Psoas muscle (tissue), 8 donors: ENCODE results near the gene GJD3. TPM values are rescaled to one million over a fixed set of nuclear protein-coding genes. Genes with fewer than 3 reads are reported as not detected.
A peak's percentile ranks its signal among the peaks of the same experiment; 100 is the strongest.

Experiments used
- ATAC-seq, 4 donors: fragments of 200-7000 bp; cut with Tn5 transposase; one replicate each; pipeline ENCODE4 v1.9.1; 2020; ENCODE audit warnings: moderate library complexity in 3 of 4, mild to moderate bottlenecking in 2 of 4
- DNase-seq, 2 donors: peaks; one replicate each; pipeline ENCODE4 v3.0.0-alpha.2; 2020
- H3K27ac ChIP-seq: fragments of 200-600 bp; one replicate; pipeline ENCODE4 v1.8.0; 2022
- H3K27me3 ChIP-seq, 3 donors: fragments of 200-600 bp in 1 of 3; one replicate each; pipeline versions ENCODE4 v1.6.1 to v1.8.0; 2013 to 2022; ENCODE audit warnings: low read length in 2 of 3, mild to moderate bottlenecking in 2 of 3, moderate library complexity in 1 of 3; ENCODE audit not compliant: insufficient read depth in 3 of 3
- H3K36me3 ChIP-seq, 2 donors: fragments of 200-600 bp in 1 of 2; one replicate each; pipeline versions ENCODE4 v1.6.1 to v1.8.0; 2013 to 2022; ENCODE audit warnings: low read depth in 1 of 2, mild to moderate bottlenecking in 1 of 2, moderate library complexity in 1 of 2; ENCODE audit not compliant: insufficient read depth in 1 of 2
- H3K4me1 ChIP-seq: fragments of 200-600 bp; one replicate; pipeline ENCODE4 v1.8.0; 2022
- H3K4me3 ChIP-seq: fragments of 200-600 bp; one replicate; pipeline ENCODE4 v1.8.0; 2022; ENCODE audit warnings: mild to moderate bottlenecking
- H3K9me3 ChIP-seq: fragments of 200-600 bp; one replicate; pipeline ENCODE4 v1.8.0; 2022
- WGBS, 3 donors: extraction: QIAGEN DNeasy Blood & Tissue Kit; methylation state at CpG; one replicate each; pipeline versions ENCODE4 v1.1.6 to v1.1.7; 2013; 5-methylcytosine and 5-hydroxymethylcytosine counted together
- intact Hi-C, 2 donors: fragments of 100-400 bp; cut with DNase I; formaldehyde crosslinking; loops; one replicate each; pipeline versions ENCODE4 v1.11.0 to v1.14.2; 2022
- polyA plus RNA-seq, 3 donors: library from polyadenylated mRNA; stranded (reverse); fragments of 200-250 nt; gene quantifications; one replicate each; pipeline ENCODE4 v1.2.3, GENCODE V29; 2013
- total RNA-seq, 4 donors: library from RNA; stranded (reverse); fragmentation: NEBNext Ultra II Directional in 2 of 4; extraction: Animal tissue kit (Norgen Biotek cat#: 25700) in 2 of 4; gene quantifications; one replicate each; pipeline versions ENCODE4 v1.2.1 to v1.2.4, GENCODE V29; 2021 to 2023
- TF ChIP-seq, protein P1 (sequence below): fragments of 200-600 bp; IDR thresholded peaks from one replicate; pipeline ENCODE4 v1.8.0; 2022; ENCODE audit warnings: antibody characterized with exemption
- donor health status: healthy with polysubstance abuse.
- donor health status: DM: no; HTN: no; CAD: no; lungs with moderate emphysema.
- donor health status: Bipolar disorder and iron deficiency.
- donor health status: healthy.
- donor health status: DM: yes; HTN: yes; CAD: no.
- donor health status: DM: no; HTN: no; CAD: no.
- donor health status: DM: no; HTN: no; CAD: no.
- donor health status: DM: yes; HTN: yes; CAD: no.

Gene GJD3
- total and polyA plus RNA-seq, 7 donors, result 0.17 to 1.4 (median 0.34) TPM; not detected in 1

DNA sequence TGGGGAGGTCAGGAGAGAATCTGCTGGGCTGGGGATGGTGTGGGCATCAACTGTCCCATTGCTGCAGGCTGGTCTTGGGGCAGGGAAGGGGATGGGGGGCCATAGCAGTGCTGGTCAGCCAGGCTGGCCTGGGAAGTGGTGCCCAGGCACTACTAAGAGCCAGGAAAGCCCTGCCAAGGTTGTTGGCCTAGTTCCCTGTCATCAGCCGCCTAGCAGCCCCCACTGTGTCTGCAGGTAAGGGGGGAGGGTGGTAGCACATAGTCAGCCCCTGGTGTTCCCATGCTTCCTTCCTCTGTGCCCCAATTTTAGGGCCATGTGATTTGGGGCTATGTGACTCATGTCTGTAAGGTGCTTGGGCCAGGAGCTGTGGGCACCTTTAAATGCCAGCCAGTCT lies 17.8 kb downstream of the GJD3 start:
- ATAC-seq (peak in 1 of 4 donors; percentile 8), DNase-seq (no peak)
- peak overlapping the region; percentile 42 for H3K4me3 ChIP-seq
- peaks cover 70% of the 10 kb centered on the region for H3K4me1 ChIP-seq
- no peaks in the 10 kb centered on the region for H3K9me3 ChIP-seq
- TF ChIP-seq, protein P1, sequence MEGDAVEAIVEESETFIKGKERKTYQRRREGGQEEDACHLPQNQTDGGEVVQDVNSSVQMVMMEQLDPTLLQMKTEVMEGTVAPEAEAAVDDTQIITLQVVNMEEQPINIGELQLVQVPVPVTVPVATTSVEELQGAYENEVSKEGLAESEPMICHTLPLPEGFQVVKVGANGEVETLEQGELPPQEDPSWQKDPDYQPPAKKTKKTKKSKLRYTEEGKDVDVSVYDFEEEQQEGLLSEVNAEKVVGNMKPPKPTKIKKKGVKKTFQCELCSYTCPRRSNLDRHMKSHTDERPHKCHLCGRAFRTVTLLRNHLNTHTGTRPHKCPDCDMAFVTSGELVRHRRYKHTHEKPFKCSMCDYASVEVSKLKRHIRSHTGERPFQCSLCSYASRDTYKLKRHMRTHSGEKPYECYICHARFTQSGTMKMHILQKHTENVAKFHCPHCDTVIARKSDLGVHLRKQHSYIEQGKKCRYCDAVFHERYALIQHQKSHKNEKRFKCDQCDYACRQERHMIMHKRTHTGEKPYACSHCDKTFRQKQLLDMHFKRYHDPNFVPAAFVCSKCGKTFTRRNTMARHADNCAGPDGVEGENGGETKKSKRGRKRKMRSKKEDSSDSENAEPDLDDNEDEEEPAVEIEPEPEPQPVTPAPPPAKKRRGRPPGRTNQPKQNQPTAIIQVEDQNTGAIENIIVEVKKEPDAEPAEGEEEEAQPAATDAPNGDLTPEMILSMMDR, result no peak
- peak overlapping the region; percentile 93 for H3K27ac ChIP-seq
- intact Hi-C loops, result no loop called here
- 0 to 17% (median 0%) methylated on average over 1 of the region's 1 CpG for WGBS, 3 donors
- H3K36me3 ChIP-seq, result peaks cover 0 to 32% of the 10 kb centered on the region in 2 donors
- H3K27me3 ChIP-seq, result no peaks in the 10 kb centered on the region

DNA sequence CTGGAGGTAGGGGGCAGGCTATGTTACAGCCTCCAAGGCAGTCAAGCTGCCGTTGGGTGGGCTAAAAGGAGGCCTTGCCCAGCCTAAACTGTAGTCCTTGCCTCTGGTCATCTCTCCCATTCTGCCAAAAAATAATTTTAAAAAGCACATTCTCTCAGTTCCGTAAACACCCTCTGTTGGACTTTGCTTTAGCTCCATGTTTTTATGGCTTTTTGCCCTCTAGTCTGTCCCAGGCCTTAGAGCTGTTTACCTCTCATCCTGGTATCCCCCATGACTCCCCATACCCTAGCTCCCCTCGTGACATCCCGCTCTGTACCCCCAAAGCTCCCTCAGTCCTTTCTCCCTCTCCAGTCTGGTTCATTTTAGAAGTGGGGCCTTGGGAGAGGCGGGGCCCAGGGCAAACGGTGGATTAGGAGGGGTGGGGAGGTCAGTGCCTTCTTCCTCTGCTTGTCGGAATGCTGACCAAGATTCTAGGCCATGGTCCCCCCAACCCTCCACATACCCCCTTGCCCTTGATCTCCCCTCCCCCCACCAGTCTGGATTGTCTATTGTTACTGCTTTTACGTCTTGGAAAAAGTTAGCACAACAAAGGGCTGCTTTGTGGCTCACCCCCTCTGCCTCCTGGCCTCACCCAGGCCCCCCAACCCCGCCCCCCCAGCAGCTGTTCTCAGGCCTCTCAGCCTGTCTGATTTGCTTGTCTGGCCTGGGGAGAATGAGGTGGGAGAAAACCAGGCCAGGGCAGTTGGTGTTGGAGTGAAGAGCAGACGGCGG lies 18.4 kb downstream of the GJD3 start:
- Histone ChIP-seq H3K36me3 (peaks cover 0 to 26% of the 10 kb centered on the region in 2 donors), H3K27ac (peak overlapping the region; percentile 93), H3K9me3 (no peaks in the 10 kb centered on the region), H3K4me3 (peak overlapping the region; percentile 81), H3K4me1 (peaks cover 70% of the 10 kb centered on the region), H3K27me3 (no peaks in the 10 kb centered on the region)
- intact Hi-C loops, result no loop called here
- DNase-seq (no peak), ATAC-seq (no peak)
- TF ChIP-seq, protein P1, result no peak
- WGBS, 3 donors, result 25 to 28% (median 26%) methylated on average over 11 of the region's 11 CpGs

DNA sequence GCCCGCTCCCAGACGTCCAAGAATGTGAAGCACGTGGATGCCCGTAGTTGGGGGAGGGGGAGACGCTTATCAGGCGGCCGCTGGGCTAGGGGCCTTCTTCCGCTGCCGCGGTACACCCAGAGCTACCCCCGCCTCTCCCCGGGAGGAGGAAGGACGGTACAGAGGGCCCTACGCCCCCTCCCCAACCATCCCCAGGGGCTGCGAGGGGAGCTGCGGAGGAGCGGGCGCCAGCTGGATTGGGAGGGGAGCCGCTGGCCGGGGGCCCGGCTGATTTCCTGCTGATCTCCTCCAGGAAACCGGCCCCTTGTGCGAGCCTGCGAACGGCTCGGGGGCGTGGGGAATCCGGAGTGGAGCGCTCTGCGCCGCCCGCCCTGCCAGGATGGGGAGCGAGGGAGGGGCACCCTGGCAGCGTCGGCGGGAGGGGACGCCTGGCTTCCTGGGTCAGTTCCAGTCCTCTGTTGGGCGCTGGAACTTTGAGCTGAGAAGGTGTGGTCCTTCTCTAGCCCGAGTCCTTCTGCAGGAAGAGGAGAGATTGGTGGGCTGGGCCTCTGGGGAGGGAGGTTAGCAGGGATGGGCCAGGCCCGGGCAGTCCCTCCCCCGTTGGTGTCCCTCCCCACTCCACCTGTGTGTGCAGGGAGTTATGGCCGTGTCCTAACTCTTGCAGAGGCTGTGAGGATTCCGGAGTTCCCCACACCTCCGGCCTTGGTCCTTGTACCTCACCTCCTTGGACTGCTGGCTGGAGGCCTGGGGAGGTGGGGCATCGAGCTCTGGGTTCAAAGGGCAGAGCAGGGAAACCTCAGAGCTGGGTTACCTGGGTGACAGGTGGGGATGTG lies 19.2 kb downstream of the GJD3 start:
- Histone ChIP-seq H3K36me3 (peaks cover 0 to 26% of the 10 kb centered on the region in 2 donors), H3K27me3 (no peaks in the 10 kb centered on the region), H3K4me3 (peak overlapping the region; percentile 81), H3K9me3 (no peaks in the 10 kb centered on the region), H3K27ac (peak overlapping the region; percentile 93), H3K4me1 (peaks cover 77% of the 10 kb centered on the region)
- intact Hi-C loops, result no loop called here
- ATAC-seq, result peak in 1 of 4 donors; percentile 0
- 1 to 4% (median 2%) methylated on average over 32 to 45 of the region's 45 CpGs for WGBS, 3 donors
- peak; percentile 74 to 83 for DNase-seq
- TF ChIP-seq, protein P1, result no peak

DNA sequence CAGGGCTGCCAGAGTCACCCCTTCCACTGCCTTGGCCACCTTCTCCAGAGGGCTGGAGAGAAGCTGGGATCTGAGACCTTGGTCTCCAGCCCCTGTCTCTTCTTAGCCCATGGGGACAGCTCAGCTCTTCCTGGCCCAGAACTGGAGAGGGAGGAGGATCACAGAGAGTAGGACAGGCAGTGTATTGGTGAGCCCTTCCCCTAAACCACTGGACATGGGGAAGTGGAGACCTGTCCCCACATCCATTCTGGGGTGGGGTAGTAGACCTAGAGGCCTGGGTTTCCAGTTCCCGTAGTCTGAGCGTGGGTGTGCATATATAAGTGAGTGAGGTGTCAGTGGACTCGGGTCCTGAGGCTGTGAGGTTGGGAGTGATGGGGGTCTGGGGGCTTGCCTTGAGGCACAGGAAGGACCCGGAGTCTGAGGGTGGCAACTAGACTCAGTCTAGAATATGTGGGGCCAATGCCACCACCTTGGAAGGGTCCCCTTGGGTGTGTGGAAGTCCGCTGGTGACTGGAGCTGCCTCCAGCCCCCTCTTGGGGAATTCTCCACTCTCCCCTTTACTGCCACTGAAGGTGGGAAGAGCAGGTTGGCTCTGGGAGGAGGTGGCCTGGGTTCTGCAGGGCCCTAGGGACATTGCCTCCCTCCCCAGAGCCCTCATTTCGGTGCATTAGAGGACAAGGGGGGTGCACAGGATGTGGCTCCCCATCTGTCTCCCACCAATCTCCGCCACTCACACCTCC lies 19.9 kb downstream of the GJD3 start:
- peak overlapping the region; percentile 93 for H3K27ac ChIP-seq
- WGBS, 3 donors, result 40 to 49% (median 44%) methylated on average over 7 of the region's 7 CpGs
- intact Hi-C loops, result no loop called here
- peak overlapping the region; percentile 81 for H3K4me3 ChIP-seq
- peaks cover 0 to 26% of the 10 kb centered on the region in 2 donors for H3K36me3 ChIP-seq
- H3K4me1 ChIP-seq, result peaks cover 80% of the 10 kb centered on the region
- TF ChIP-seq, protein P1, result no peak
- peak in 1 of 2 donors; percentile 59 for DNase-seq
- H3K9me3 ChIP-seq, result no peaks in the 10 kb centered on the region
- peak in 1 of 4 donors; percentile 8 for ATAC-seq
- no peaks in the 10 kb centered on the region for H3K27me3 ChIP-seq
